ENCODE data around the gene PSMG3.

GRCh38 chr7:1586827-1587705 lies 17.2 kb upstream of the PSMG3 start:
- no peak for TF ChIP-seq CTCF (conservative IDR thresholded peaks at IDR 0.05 in 1 of 2, IDR thresholded peaks at IDR 0.05 in 1 of 2; ENCODE audit: extremely low read depth in 1 of 2, insufficient read depth in 1 of 2, low read depth in 1 of 2, low read length in 2 of 2)
- TF ChIP-seq EZH2 (IDR thresholded peaks at IDR 0.05; ENCODE audit: borderline replicate concordance, low read length), result no peak

Measured in mammary epithelial cell (primary cell).